ENCODE measurements around the gene E2F4. TPM values are rescaled to one million over a fixed set of nuclear protein-coding genes. Genes with fewer than 3 reads are reported as not detected.

Gene E2F4
- total RNA-seq, 1 donor from 2014 or later = 97.0 TPM

- peaks cover 9% of the 10 kb centered on the region for H3K36me3 Mint-ChIP-seq (ENCODE audit: low read depth)
- peak overlapping the region; percentile 93 for H3K4me3 Mint-ChIP-seq
- no peaks in the 10 kb centered on the region for H3K9me3 Mint-ChIP-seq
- DNase-seq (ENCODE audit: low read depth, low spot score) = no peak
- peaks cover 31% of the 10 kb centered on the region for H3K4me1 Mint-ChIP-seq
- no peak overlapping the region for H3K27ac Mint-ChIP-seq (ENCODE audit: unreplicated experiment)
- no peaks in the 10 kb centered on the region for H3K27me3 Mint-ChIP-seq (ENCODE audit: low read depth)
- no peak for TF ChIP-seq CTCF (conservative IDR thresholded peaks at IDR 0.05)
These were observed 1.6 kb downstream of the E2F4 start for GRCh38 chr16:67193536-67193935.

- no peak for TF ChIP-seq CTCF (conservative IDR thresholded peaks at IDR 0.05)
- Mint-ChIP-seq H3K9me3 (no peaks in the 10 kb centered on the region), H3K4me1 (peaks cover 31% of the 10 kb centered on the region), H3K27ac (ENCODE audit: unreplicated experiment) (no peak overlapping the region), H3K27me3 (ENCODE audit: low read depth) (no peaks in the 10 kb centered on the region), H3K36me3 (ENCODE audit: low read depth) (peaks cover 9% of the 10 kb centered on the region), H3K4me3 (peak overlapping the region; percentile 93)
- DNase-seq (ENCODE audit: low read depth, low spot score) = no peak
These were observed 2.3 kb downstream of the E2F4 start for GRCh38 chr16:67194260-67194659.

GRCh38 chr16:67195676-67196075 is 3.7 kb downstream of the E2F4 start:
- H3K9me3 Mint-ChIP-seq = no peaks in the 10 kb centered on the region
- H3K36me3 Mint-ChIP-seq (ENCODE audit: low read depth) = peaks cover 9% of the 10 kb centered on the region
- TF ChIP-seq CTCF (conservative IDR thresholded peaks at IDR 0.05) = no peak
- peaks cover 31% of the 10 kb centered on the region for H3K4me1 Mint-ChIP-seq
- DNase-seq (ENCODE audit: low read depth, low spot score) = no peak
- peak overlapping the region; percentile 80 for H3K4me3 Mint-ChIP-seq
- H3K27ac Mint-ChIP-seq (ENCODE audit: unreplicated experiment) = no peak overlapping the region
- no peaks in the 10 kb centered on the region for H3K27me3 Mint-ChIP-seq (ENCODE audit: low read depth)

- H3K36me3 Mint-ChIP-seq (ENCODE audit: low read depth) = peaks cover 9% of the 10 kb centered on the region
- peaks cover 25% of the 10 kb centered on the region for H3K4me1 Mint-ChIP-seq
- no peaks in the 10 kb centered on the region for H3K27me3 Mint-ChIP-seq (ENCODE audit: low read depth)
- peak overlapping the region; percentile 80 for H3K4me3 Mint-ChIP-seq
- TF ChIP-seq CTCF (conservative IDR thresholded peaks at IDR 0.05) = no peak
- DNase-seq (ENCODE audit: low read depth, low spot score) = no peak
- peak overlapping the region; percentile 24 for H3K27ac Mint-ChIP-seq (ENCODE audit: unreplicated experiment)
- H3K9me3 Mint-ChIP-seq = no peaks in the 10 kb centered on the region
These were observed 4.9 kb downstream of the E2F4 start for GRCh38 chr16:67196881-67197280.

GRCh38 chr16:67197704-67198103 is 5.7 kb downstream of the E2F4 start:
- Mint-ChIP-seq H3K27me3 (ENCODE audit: low read depth) (no peaks in the 10 kb centered on the region), H3K27ac (ENCODE audit: unreplicated experiment) (no peak overlapping the region), H3K9me3 (no peaks in the 10 kb centered on the region)

More at GRCh38 chr16:67197704-67198103, 5.7 kb downstream of the E2F4 start:
- no peak for TF ChIP-seq CTCF (conservative IDR thresholded peaks at IDR 0.05)
- H3K4me1 Mint-ChIP-seq = peaks cover 20% of the 10 kb centered on the region
- DNase-seq (ENCODE audit: low read depth, low spot score) = no peak
- peaks cover 9% of the 10 kb centered on the region for H3K36me3 Mint-ChIP-seq (ENCODE audit: low read depth)
- peak overlapping the region; percentile 65 for H3K4me3 Mint-ChIP-seq

Measured in neural crest cell (in vitro differentiated cells).